GM12874 (cell line): ENCODE measurements around the gene LRP2.

Source experiments
- CTCF ChIP-seq: IDR thresholded peaks from 2 replicates; pipeline ENCODE4 v1.5.1; 2011; ENCODE audit warnings: low read depth, mild to moderate bottlenecking, control low read depth, low read length, moderate library complexity; ENCODE audit not compliant: insufficient read depth

The LRP2 gene

GRCh38 chr2:169287666-169288065, 74.7 kb downstream of the LRP2 start:
- no peak for TF ChIP-seq CTCF

DNA sequence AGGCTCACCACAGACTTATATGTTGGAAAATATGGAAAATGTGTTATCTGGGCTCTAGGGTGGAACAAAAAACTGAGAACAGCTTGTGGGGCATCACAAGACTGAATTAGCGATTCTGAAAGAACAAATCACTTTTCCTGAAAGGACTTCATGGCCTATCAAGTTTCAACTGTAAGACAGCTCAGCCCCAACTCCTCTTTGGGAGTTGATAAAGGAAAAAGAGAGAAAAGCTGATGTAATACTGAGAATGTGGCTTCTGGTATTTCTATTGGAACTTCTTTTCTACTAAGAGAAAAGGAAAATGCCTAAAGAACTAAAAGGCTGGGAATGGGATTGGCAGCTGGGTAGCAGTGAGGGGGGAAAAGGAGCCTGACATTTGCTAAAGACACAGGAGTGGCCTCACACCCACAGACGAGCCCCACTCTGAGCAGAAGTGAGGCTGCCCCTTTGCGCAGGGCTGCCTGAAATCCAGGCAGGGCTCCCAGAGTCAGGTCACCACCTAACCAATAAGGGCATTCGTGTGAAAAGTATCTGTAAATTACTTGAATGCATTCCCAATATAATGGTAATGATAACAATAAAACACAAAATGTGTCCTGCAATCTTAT, 75.6 kb downstream of the LRP2 start:
- no peak for TF ChIP-seq CTCF

DNA sequence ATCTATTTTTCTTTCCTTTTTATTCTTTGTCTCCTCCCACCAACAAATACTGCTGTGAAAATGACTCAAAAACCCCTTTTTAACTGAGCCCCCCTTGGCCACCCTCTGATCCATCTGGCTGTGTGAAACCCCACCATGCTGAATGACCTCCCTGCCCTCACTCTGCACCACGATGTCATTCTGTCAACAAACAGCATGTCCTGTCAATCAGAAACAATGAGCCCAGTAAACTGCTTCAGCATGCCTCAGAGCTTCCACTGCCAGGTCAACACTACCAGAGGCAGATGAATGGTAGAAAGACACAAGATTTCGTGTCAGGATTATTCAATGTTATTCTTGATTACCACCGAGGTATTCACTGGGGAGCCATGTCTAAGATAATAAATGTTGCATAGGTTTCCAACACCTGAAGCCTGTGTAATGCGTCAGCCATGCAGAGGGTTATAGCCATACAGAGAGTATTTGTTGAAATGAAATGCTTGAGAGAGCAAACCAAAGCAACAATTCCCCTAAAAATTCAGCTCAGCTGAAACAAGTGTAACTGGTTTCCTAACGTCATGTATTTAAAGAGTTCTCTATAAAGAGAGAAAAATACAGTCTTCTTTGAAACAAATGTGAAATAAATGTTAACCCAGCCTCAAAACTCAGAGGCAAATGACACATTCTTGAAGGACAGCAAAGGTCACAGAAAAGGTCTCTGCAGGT, 76.7 kb downstream of the LRP2 start:
- no peak for TF ChIP-seq CTCF

DNA sequence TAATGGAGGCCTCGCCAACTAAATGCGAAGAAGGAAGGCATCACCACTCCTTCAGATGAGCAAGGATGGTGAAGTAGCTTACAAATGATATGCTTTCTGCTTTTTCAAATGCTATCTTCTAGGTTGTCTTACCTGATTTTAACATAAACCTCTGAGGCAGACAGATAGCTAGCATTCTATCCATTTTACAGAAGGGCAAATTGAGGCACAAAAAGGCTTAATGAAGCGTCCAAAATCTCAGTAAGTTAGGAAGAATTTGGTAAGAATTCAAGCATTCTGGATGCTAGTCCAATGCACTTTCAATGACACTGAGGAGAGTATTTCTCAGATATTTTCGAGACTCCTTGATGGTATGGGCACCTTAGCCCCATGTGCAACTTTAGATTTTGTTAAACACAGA, 81.8 kb downstream of the LRP2 start:
- TF ChIP-seq CTCF, result no peak

GRCh38 chr2:169275696-169276444, 86.5 kb downstream of the LRP2 start:
- TF ChIP-seq CTCF, result no peak

DNA sequence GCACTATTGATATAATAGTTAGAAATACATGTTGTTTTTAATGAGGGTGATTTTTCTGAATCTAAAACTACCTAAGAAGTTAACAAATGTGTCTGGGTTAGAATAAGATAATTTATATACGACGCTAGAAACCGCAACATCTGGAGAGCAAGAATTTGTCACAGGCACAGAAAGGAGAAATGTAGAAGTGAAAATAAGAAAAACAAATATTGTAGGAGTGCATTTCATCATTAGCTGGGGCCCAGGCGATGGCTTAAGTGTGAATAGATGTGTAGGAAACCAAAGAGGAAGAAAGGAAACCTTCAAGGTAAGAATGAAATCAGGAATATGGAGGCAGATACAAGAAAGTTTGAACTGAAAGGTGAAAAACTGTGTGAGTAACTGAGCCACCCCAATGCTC, 90.3 kb downstream of the LRP2 start:
- no peak for TF ChIP-seq CTCF

GRCh38 chr2:169265591-169265990, 96.7 kb downstream of the LRP2 start:
- no peak for TF ChIP-seq CTCF
